Activated CD4-positive, alpha-beta T cell treated with anti-CD3 and anti-CD28 coated beads, Interleukin-2, amount 10 ng/mL, durations not matched to agents 7 days and 5 days (primary cell): Measurements from ENCODE around the gene FADD. TPM values are rescaled to one million over a fixed set of nuclear protein-coding genes. Genes with fewer than 3 reads are reported as not detected.

ENCODE experiments used
- CTCF ChIA-PET: fragments of 350-600 bp; sonication (Branson Sonifier 250); formaldehyde crosslinking; loops from one replicate; lab custom pipeline; 2021; ENCODE audit warnings: antibody characterized with exemption; lab: Charles Lee
- POLR2A ChIA-PET: fragments of 350-600 bp; sonication (Branson Sonifier 250); formaldehyde crosslinking; loops from one replicate; lab custom pipeline; 2021; ENCODE audit warnings: antibody characterized with exemption; lab: Charles Lee
- DNase-seq: peaks from one replicate; pipeline ENCODE4 v3.0.0-alpha.2; 2020
- H3K27ac Mint-ChIP-seq: one replicate; pipeline ENCODE4 v1.8.0; 2021; ENCODE audit warnings: mild to moderate bottlenecking, moderate library complexity, mixed read lengths
- H3K27me3 Mint-ChIP-seq: one replicate; pipeline ENCODE4 v1.8.0; 2021; ENCODE audit warnings: mixed read lengths
- H3K36me3 Mint-ChIP-seq: one replicate; pipeline ENCODE4 v1.8.0; 2021; ENCODE audit warnings: low read depth, mixed read lengths
- H3K4me1 Mint-ChIP-seq: one replicate; pipeline ENCODE4 v1.8.0; 2021; ENCODE audit warnings: mixed read lengths
- H3K4me3 Mint-ChIP-seq: one replicate; pipeline ENCODE4 v1.8.0; 2021; ENCODE audit warnings: mild to moderate bottlenecking, moderate library complexity, mixed read lengths
- H3K9me3 Mint-ChIP-seq: one replicate; pipeline ENCODE4 v1.8.0; 2021; ENCODE audit warnings: mixed read lengths
- total RNA-seq, 2 experiments: library from RNA; stranded (reverse); gene quantifications; one replicate each; pipeline ENCODE4 v1.2.3, GENCODE V29; 2021

The FADD gene
- total RNA-seq, 2 experiments from 2014 or later, result 31.7 to 34.5 TPM

DNA sequence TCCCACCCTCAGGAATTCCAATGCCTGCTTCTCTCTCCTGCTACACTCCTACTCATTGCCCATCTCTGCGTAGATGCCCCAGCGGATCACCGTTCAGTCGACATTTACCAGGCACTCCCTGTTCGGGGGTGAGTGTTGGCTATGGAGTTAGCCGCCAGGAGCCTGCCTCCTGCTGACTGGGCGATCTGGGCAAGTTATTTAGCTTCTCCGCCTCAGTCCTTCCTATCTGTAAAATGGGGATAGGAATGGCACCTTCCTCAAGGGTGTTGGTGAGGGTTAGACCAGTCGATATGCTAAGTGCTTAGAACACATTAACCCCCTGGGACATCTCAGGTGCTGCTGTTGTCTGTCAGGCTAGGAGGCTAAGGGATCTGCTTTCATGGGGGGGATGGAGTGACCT, 30.9 kb downstream of the FADD start:
- no peaks in the 10 kb centered on the region for H3K9me3 Mint-ChIP-seq
- H3K27ac Mint-ChIP-seq, result no peak overlapping the region
- H3K4me1 Mint-ChIP-seq, result no peaks in the 10 kb centered on the region
- POLR2A ChIA-PET, result no interaction called here
- peaks cover 2% of the 10 kb centered on the region for H3K27me3 Mint-ChIP-seq
- H3K36me3 Mint-ChIP-seq, result no peaks in the 10 kb centered on the region
- no peak for DNase-seq
- CTCF ChIA-PET, result no interaction called here
- H3K4me3 Mint-ChIP-seq, result no peak overlapping the region

DNA sequence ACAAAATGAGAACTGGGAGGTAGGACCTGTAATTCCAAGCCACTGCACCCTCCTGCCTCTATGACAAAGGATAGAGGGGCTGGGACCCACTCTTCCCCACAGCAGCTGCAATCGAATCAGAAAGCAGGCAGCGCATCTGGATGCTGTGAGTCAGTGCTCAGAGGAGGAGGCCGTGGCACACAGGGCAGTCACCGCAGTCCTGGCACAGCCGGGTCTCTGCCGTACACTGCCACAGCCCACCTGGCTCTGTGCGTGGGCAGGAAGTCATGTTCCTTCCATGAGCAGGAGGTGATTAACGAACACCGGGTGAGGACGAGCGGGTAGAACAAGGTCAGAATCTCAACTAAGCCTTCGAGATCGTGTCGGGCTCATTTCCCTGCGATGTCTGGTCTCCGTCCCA, 37.2 kb downstream of the FADD start:
- Mint-ChIP-seq H3K27me3 (peaks cover 2% of the 10 kb centered on the region), H3K36me3 (no peaks in the 10 kb centered on the region)

DNA sequence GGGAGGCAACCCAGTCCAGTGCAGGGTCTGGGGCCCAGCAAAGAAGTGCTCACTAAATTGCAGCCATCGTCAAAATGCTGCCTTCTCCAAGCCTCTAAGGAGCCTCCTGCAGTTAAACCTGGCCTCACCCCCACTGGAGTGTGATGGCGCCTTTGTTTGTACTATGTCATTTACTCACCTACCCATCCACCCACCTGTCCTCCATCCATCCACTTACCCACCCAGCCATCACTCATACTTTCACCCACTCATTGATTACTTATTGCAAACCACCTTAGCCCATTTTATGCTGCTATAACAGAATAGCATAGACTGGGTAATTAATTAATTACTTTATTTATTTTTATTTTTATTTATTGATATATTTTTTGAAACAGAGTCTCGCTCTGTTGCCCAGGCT, 38.6 kb downstream of the FADD start:
- Mint-ChIP-seq H3K27ac (no peak overlapping the region), H3K4me3 (no peak overlapping the region), H3K9me3 (no peaks in the 10 kb centered on the region), H3K36me3 (no peaks in the 10 kb centered on the region), H3K27me3 (peaks cover 2% of the 10 kb centered on the region), H3K4me1 (no peaks in the 10 kb centered on the region)
- no peak for DNase-seq
- ChIA-PET CTCF (no interaction called here), POLR2A (no interaction called here)

More for the DNA sequence above, 37.2 kb downstream of the FADD start:
- Mint-ChIP-seq H3K4me3 (no peak overlapping the region), H3K4me1 (no peaks in the 10 kb centered on the region), H3K9me3 (no peaks in the 10 kb centered on the region), H3K27ac (no peak overlapping the region)
- no peak for DNase-seq
- ChIA-PET POLR2A (no interaction called here), CTCF (interaction anchor here (0.6 kb wide), 1 partner anchor 18 kb away, joined by 3 read pairs; no protein-coding TSS in a partner anchor)

DNA sequence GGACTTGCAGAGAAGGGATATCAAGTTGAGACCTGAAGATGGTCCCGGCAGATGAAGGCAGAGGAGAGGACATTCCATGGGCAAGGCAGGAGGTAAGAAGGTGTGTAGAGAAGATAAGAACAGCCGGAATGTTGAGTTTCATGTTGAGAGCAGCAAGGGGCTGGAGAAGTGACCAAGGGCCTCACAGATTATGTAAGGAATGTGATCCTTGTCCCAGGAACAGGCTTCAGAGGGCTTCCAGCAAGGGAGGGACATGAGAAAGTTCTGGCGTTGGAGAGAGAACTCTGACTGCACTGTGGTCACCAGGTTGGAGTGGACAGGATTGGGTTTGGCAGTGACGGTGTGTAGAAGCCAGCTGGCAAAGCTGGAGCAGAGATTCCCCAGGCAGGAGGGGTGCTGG, 39.8 kb downstream of the FADD start:
- no peak overlapping the region for H3K27ac Mint-ChIP-seq
- peaks cover 1% of the 10 kb centered on the region for H3K27me3 Mint-ChIP-seq
- no peaks in the 10 kb centered on the region for H3K4me1 Mint-ChIP-seq
- POLR2A ChIA-PET, result no interaction called here
- DNase-seq, result no peak
- CTCF ChIA-PET, result no interaction called here
- H3K9me3 Mint-ChIP-seq, result peaks cover 2% of the 10 kb centered on the region
- no peaks in the 10 kb centered on the region for H3K36me3 Mint-ChIP-seq
- no peak overlapping the region for H3K4me3 Mint-ChIP-seq

DNA sequence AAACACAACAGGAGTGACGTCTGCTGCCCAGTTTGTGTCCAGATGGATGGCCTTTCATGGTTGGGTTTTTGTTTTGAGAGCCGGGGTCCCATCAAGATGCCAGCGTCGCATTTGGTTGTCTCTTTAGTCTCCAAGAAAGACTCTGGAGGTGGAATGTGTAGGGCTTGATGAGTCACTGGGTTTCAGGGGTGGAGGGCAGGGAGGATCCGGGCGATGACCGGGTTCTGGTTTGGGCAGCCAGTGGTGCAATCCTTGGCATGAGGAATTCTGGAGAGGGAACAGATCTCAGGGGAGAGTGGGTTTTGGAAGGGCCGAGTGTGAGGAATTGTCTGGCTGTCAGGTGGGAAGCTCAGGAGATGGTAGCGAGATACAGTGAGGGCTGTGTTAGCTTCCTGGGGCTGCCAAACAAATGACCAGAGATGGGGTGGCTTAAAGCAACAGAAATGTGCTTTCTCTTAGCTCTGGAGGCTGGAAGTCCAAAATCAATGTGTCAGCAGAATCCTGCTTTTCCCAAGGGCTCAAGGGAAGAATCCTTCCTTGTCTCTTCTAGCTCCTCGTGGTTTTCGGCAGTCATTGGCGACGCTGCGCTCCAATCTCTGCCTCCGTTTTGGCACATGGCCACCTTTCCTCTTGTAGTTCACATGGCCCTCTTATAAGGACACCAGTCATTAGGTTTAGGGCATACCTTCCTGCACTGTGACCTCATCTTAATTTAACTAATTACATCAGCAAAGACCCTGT, 41.0 kb downstream of the FADD start:
- Mint-ChIP-seq H3K36me3 (no peaks in the 10 kb centered on the region), H3K4me1 (no peaks in the 10 kb centered on the region), H3K4me3 (no peak overlapping the region), H3K9me3 (peaks cover 2% of the 10 kb centered on the region), H3K27me3 (no peaks in the 10 kb centered on the region), H3K27ac (no peak overlapping the region)
- DNase-seq, result no peak
- POLR2A ChIA-PET, result no interaction called here
- CTCF ChIA-PET, result interaction anchor here (1.0 kb wide), 1 partner anchor 10 kb away, joined by 3 read pairs; no protein-coding TSS in a partner anchor

DNA sequence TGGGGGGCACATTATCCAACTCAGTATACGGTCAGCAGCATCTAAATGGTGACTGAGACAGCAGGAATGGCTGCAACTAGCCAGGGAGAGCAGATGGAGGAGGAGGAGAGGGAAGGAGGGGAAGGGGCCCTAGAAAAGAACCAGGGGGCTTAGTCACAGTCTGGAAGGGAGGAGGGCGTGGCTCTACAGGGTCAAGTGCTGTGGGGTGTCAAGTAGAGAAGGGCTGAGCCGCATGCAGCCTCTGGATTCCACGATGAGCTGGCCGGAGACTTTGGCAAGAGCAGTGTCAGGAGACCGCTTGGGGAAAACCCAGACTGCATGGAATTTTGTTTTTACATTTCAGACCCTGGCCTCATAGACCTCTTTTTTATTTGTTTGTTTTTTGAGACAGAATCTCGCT, 41.6 kb downstream of the FADD start:
- H3K27me3 Mint-ChIP-seq, result no peaks in the 10 kb centered on the region
- DNase-seq, result no peak
- CTCF ChIA-PET, result interaction anchor here (1.0 kb wide), 1 partner anchor 9 kb away, joined by 3 read pairs; no protein-coding TSS in a partner anchor
- peaks cover 2% of the 10 kb centered on the region for H3K9me3 Mint-ChIP-seq
- H3K36me3 Mint-ChIP-seq, result no peaks in the 10 kb centered on the region
- no peak overlapping the region for H3K4me3 Mint-ChIP-seq
- POLR2A ChIA-PET, result no interaction called here
- H3K27ac Mint-ChIP-seq, result no peak overlapping the region
- no peaks in the 10 kb centered on the region for H3K4me1 Mint-ChIP-seq

DNA sequence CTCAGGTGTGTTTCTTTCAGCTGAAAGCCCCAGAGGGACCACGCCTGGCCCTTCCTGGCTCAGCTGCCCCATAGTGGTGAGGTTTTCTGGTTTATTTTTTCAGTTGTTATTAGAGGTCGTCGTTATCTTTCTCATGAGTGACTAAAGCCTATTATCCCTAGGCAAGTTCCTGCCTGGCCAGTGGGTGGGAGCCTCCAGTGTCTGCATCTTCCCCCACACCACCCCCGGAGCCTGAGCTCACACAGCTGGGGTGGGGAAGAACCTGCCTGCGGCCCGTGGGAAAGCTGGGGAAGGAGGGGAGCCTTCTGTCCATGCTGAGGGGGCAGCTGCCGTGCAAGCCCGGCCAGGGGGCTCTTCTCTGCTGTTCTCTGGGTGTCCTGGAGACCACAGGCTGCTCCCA, 43.1 kb downstream of the FADD start:
- DNase-seq, result no peak
- Mint-ChIP-seq H3K27me3 (no peaks in the 10 kb centered on the region), H3K4me1 (no peaks in the 10 kb centered on the region), H3K4me3 (no peak overlapping the region), H3K27ac (no peak overlapping the region), H3K9me3 (peaks cover 2% of the 10 kb centered on the region), H3K36me3 (no peaks in the 10 kb centered on the region)
- CTCF ChIA-PET, result interaction anchor here (0.6 kb wide), 1 partner anchor 8 kb away, joined by 3 read pairs; no protein-coding TSS in a partner anchor
- POLR2A ChIA-PET, result no interaction called here

DNA sequence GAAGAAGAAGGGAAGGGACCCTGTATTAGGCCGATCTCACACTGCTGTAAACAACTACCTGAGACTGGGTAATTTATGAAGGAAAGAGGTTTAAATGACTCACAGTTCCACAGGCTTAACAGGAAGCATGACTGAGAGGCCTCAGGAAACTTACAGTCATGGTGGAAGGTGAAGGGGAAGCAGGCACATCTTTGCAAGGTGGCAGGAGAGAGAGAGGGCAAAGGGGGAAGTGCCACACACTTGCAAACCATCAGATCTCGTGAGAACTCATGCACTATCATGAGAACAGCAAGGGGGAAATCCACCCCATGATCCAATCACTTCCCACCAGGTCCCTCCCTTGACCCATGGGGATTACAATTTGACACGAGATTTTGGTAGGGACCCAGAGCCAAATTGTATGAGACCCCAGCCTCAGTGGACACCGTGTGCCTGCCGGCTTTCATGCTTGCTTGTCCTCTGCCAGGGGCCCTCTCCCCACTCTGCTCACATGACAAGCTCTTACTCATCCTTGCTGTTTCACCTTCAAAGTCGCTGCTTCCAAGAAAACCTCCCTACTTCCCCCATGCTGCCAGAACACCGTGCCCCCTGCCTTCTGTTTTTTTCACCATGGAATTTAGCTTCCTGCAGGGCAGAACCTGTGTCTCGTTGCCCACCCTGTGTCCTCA, 44.1 kb downstream of the FADD start:
- Mint-ChIP-seq H3K9me3 (peaks cover 2% of the 10 kb centered on the region), H3K4me1 (no peaks in the 10 kb centered on the region), H3K36me3 (no peaks in the 10 kb centered on the region), H3K27me3 (no peaks in the 10 kb centered on the region), H3K27ac (no peak overlapping the region), H3K4me3 (no peak overlapping the region)
- no peak for DNase-seq
- ChIA-PET CTCF (no interaction called here), POLR2A (no interaction called here)

DNA sequence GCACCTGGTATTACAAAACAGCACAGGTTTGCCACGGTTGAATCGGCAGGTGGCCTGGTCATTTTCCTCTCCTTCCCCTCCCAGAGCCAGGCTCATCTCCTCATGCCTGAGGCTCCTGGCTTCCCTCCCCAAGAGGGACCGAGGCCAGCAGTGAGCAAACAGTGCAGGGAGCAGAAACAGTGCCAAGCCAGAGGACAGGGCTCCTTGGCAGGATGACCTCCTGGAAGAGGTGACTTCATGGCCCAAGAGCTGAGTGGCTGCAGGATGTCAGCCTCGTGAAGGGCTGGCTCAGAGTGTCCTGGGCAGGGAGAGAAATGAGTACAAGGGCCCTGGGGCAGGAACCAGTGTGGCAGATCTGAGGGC, 44.6 kb downstream of the FADD start:
- H3K9me3 Mint-ChIP-seq, result peaks cover 2% of the 10 kb centered on the region
- ChIA-PET POLR2A (no interaction called here), CTCF (no interaction called here)
- H3K27me3 Mint-ChIP-seq, result no peaks in the 10 kb centered on the region
- no peaks in the 10 kb centered on the region for H3K4me1 Mint-ChIP-seq
- H3K36me3 Mint-ChIP-seq, result no peaks in the 10 kb centered on the region
- H3K4me3 Mint-ChIP-seq, result no peak overlapping the region
- DNase-seq, result no peak
- no peak overlapping the region for H3K27ac Mint-ChIP-seq

DNA sequence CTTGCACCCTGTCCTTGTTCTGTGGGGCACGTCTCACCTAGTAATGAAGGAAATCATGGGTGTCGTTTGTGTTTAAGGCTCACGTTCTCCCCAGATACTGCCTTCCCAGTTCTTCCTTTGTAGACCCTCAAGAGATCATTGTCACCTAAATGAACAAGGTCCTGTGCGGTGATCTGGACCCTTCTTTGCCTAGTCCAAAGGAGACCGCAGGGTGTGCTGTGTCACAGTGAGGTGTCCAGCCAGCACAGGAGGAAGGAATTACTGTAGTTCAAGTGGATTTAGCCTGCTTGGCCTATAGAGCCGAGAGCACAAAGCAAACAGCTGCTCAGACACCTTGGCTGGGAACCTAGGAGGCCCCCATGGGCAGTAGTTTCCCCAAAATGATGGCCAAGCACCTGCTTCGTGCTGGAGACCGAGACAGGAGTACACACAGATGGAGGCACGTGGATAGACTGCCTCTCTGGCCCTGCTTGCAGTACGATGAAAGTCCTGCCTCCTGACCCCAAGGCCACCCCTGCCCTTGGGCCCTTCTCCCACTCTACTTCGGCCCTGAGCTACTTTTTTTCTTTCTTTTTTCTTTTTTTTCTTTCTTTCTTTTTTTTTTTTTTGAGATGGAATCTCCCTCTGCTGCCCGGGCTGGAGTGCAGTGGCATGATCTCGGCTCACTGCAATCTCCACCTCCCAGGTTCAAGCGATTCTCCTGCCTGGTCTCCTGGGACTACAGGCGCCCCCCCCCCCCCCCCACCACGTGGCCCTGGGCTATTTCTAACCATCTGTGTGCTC, 48.0 kb downstream of the FADD start:
- H3K27ac Mint-ChIP-seq, result no peak overlapping the region
- ChIA-PET CTCF (no interaction called here), POLR2A (no interaction called here)

DNA sequence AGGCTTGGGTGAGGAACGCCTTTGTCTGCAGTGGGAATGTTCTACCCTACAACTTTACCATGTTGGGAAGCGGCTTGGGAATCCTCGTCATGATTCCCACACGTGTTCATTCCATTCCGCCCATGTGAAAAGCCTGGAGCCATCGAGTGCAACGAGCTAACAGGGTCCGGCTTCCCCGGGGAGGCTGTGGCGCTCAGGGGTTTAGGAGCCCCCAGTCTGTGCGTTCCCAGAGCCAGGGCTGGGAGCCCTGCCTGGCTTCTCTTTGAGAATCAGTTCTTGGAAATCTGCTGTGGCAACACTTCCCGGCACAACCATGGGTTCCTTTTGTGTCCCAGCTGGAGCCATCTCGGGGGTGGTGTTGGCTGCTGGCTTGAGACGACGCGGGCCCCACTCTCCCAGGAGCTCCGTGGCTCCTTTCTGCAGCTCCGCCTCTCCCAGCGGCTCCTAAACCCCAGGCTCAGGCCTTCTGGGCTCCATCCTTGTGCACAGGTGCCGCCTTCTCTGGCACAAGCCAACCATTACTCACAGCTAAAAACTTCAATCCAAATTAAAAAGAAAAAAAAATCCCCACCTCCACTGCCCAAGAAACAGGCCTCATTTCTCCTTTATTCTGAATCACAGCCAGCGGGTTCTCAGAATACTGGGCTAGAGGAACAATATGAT, 48.7 kb downstream of the FADD start:
- Mint-ChIP-seq H3K9me3 (peaks cover 2% of the 10 kb centered on the region), H3K4me3 (no peak overlapping the region), H3K27ac (no peak overlapping the region), H3K4me1 (no peaks in the 10 kb centered on the region), H3K27me3 (no peaks in the 10 kb centered on the region), H3K36me3 (no peaks in the 10 kb centered on the region)
- ChIA-PET POLR2A (no interaction called here), CTCF (no interaction called here)
- DNase-seq, result no peak

More for the DNA sequence above, 48.0 kb downstream of the FADD start:
- DNase-seq, result no peak
- Mint-ChIP-seq H3K9me3 (peaks cover 2% of the 10 kb centered on the region), H3K4me3 (no peak overlapping the region), H3K36me3 (no peaks in the 10 kb centered on the region), H3K27me3 (no peaks in the 10 kb centered on the region), H3K4me1 (no peaks in the 10 kb centered on the region)

DNA sequence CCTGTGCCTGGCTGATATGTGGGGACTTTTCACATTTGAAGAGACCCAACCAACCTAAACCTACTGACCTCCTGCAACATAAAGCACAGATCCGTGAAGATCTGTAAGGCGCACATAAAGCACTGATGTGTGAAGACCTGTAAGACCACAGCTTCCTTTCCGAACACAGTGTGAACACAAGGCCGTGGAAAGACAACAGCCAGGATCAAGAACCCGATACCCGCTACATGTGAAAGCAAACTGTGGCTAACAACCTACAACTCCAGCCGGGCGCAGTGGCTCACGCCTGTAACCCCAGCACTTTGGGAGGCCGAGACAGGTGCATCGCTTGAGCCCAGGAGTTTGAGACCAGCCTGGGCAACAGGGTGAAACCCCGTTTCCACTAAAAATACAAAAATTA, 49.7 kb downstream of the FADD start:
- H3K4me3 Mint-ChIP-seq, result no peak overlapping the region
- H3K27me3 Mint-ChIP-seq, result no peaks in the 10 kb centered on the region
- H3K4me1 Mint-ChIP-seq, result no peaks in the 10 kb centered on the region
- no peak for DNase-seq
- H3K27ac Mint-ChIP-seq, result no peak overlapping the region
- CTCF ChIA-PET, result no interaction called here
- H3K9me3 Mint-ChIP-seq, result no peaks in the 10 kb centered on the region
- POLR2A ChIA-PET, result no interaction called here
- H3K36me3 Mint-ChIP-seq, result no peaks in the 10 kb centered on the region
